ENCODE data around the gene SLC25A41. TPM values are rescaled to one million over a fixed set of nuclear protein-coding genes. Genes with fewer than 3 reads are reported as not detected.

Gene SLC25A41
- polyA plus RNA-seq, 1 donor from 2014 or later: 3.8 TPM

GRCh38 chr19:6465006-6465405 lies 31.4 kb upstream of the SLC25A41 start:
- H3K27me3 ChIP-seq (ENCODE audit: insufficient read depth, low read depth, low read length): peaks cover 38% of the 10 kb centered on the region
- no peaks in the 10 kb centered on the region for H3K36me3 ChIP-seq (ENCODE audit: insufficient read depth, low read length)
- H3K9me3 ChIP-seq (ENCODE audit: low read length): no peaks in the 10 kb centered on the region
- H3K4me3 ChIP-seq (ENCODE audit: low read length): no peak overlapping the region
- H2AFZ ChIP-seq (ENCODE audit: low read depth, low read length): no peak overlapping the region
- H3K4me2 ChIP-seq (ENCODE audit: low read length): no peak overlapping the region
- H3K27ac ChIP-seq (ENCODE audit: low read length): no peak overlapping the region
- no peaks in the 10 kb centered on the region for H3K79me2 ChIP-seq (replicated peaks; ENCODE audit: insufficient read depth, low read length)
- H3K9ac ChIP-seq (ENCODE audit: low read length): no peak overlapping the region
- H4K20me1 ChIP-seq (ENCODE audit: insufficient read depth): no peaks in the 10 kb centered on the region
- H3K9me2 ChIP-seq (ENCODE audit: insufficient read depth, low read length): no peaks in the 10 kb centered on the region
- H3F3A ChIP-seq (ENCODE audit: insufficient read depth, low read length, poor library complexity, severe bottlenecking): no peaks in the 10 kb centered on the region
- TF ChIP-seq EZH2 (IDR thresholded peaks at IDR 0.05; ENCODE audit: borderline replicate concordance, insufficient read depth, low read length, poor library complexity, severe bottlenecking) (no peak), POLR2AphosphoS5 (IDR thresholded peaks at IDR 0.05) (no peak), CTCF (IDR thresholded peaks at IDR 0.05; ENCODE audit: poor library complexity, severe bottlenecking) (no peak), MXI1 (conservative IDR thresholded peaks at IDR 0.05; ENCODE audit: poor library complexity, severe bottlenecking) (no peak), RAD21 (conservative IDR thresholded peaks at IDR 0.05) (no peak), SMC3 (conservative IDR thresholded peaks at IDR 0.05; ENCODE audit: poor library complexity) (no peak), EP300 (conservative IDR thresholded peaks at IDR 0.05; ENCODE audit: poor library complexity, severe bottlenecking) (no peak), TAF1 (IDR thresholded peaks at IDR 0.05; ENCODE audit: low read depth) (no peak), REST (IDR thresholded peaks at IDR 0.05; ENCODE audit: borderline replicate concordance) (no peak)

GRCh38 chr19:6464070-6464873 lies 30.7 kb upstream of the SLC25A41 start, which contains the start of gene CRB3:
CRB3 (plus strand) TSS chr19:6464271; CDS start chr19:6464702, 431 bp downstream.
- H3K27ac ChIP-seq (ENCODE audit: low read length): no peak within 1 kb of the TSS
- H3K9ac ChIP-seq (ENCODE audit: low read length): no peak within 1 kb of the TSS
- H3F3A ChIP-seq (ENCODE audit: insufficient read depth, low read length, poor library complexity, severe bottlenecking): no peaks in the 10 kb centered on the region
- H2AFZ ChIP-seq (ENCODE audit: low read depth, low read length): no peak within 1 kb of the TSS
- no peak within 1 kb of the TSS for H3K4me2 ChIP-seq (ENCODE audit: low read length)
- H3K36me3 ChIP-seq (ENCODE audit: insufficient read depth, low read length): no peaks in the 10 kb centered on the region
- H3K27me3 ChIP-seq (ENCODE audit: insufficient read depth, low read depth, low read length): peaks cover 38% of the 10 kb centered on the region
- TF ChIP-seq MXI1 (conservative IDR thresholded peaks at IDR 0.05; ENCODE audit: poor library complexity, severe bottlenecking) (no peak), CTCF (IDR thresholded peaks at IDR 0.05; ENCODE audit: poor library complexity, severe bottlenecking) (no peak), EZH2 (IDR thresholded peaks at IDR 0.05; ENCODE audit: borderline replicate concordance, insufficient read depth, low read length, poor library complexity, severe bottlenecking) (no peak), RAD21 (conservative IDR thresholded peaks at IDR 0.05) (no peak), EP300 (conservative IDR thresholded peaks at IDR 0.05; ENCODE audit: poor library complexity, severe bottlenecking) (no peak), TAF1 (IDR thresholded peaks at IDR 0.05; ENCODE audit: low read depth) (no peak), SMC3 (conservative IDR thresholded peaks at IDR 0.05; ENCODE audit: poor library complexity) (no peak), POLR2AphosphoS5 (IDR thresholded peaks at IDR 0.05) (no peak), REST (IDR thresholded peaks at IDR 0.05; ENCODE audit: borderline replicate concordance) (no peak)
- no peaks in the 10 kb centered on the region for H3K79me2 ChIP-seq (replicated peaks; ENCODE audit: insufficient read depth, low read length)
- H3K4me3 ChIP-seq (ENCODE audit: low read length): peak within 1 kb of the TSS; percentile 44
- no peaks in the 10 kb centered on the region for H4K20me1 ChIP-seq (ENCODE audit: insufficient read depth)
- H3K9me2 ChIP-seq (ENCODE audit: insufficient read depth, low read length): no peaks in the 10 kb centered on the region
- H3K9me3 ChIP-seq (ENCODE audit: low read length): no peaks in the 10 kb centered on the region
